MG63 (cell line): Measurements from ENCODE around the gene ZNF215. TPM values are rescaled to one million over a fixed set of nuclear protein-coding genes. Genes with fewer than 3 reads are reported as not detected.

Experiments
- DNase-seq: peaks from one replicate; pipeline ENCODE4 v3.0.0-alpha.2; 2020
- H3K27me3 ChIP-seq: fragments of 250-450 bp; sonication (Bioruptor Pico); 2 replicates; pipeline ENCODE4 v1.5.1; 2020; ENCODE audit warnings: mild to moderate bottlenecking, moderate library complexity
- H3K36me3 ChIP-seq: fragments of 250-450 bp; sonication (Bioruptor Pico); 2 replicates; pipeline ENCODE4 v1.5.1; 2020; ENCODE audit warnings: mild to moderate bottlenecking, moderate library complexity
- H3K4me3 ChIP-seq: fragments of 250-450 bp; sonication (Bioruptor Pico); 2 replicates; pipeline ENCODE4 v1.5.1; 2020; ENCODE audit warnings: mild to moderate bottlenecking, moderate library complexity
- H3K9me3 ChIP-seq: fragments of 250-450 bp; sonication (Bioruptor Pico); 2 replicates; pipeline ENCODE4 v1.5.1; 2020; ENCODE audit warnings: mild to moderate bottlenecking, moderate library complexity
- total RNA-seq: library from RNA; depleted of rRNA; stranded (reverse); fragments of >200 nt; shearing (Covaris generic); gene quantifications from 2 replicates; pipeline ENCODE4 v1.2.3, GENCODE V29; 2014; ENCODE audit warnings: low replicate concordance; rRNA removed

Gene ZNF215
- total RNA-seq, 1 experiment from 2014 or later: 6.2 TPM

DNA sequence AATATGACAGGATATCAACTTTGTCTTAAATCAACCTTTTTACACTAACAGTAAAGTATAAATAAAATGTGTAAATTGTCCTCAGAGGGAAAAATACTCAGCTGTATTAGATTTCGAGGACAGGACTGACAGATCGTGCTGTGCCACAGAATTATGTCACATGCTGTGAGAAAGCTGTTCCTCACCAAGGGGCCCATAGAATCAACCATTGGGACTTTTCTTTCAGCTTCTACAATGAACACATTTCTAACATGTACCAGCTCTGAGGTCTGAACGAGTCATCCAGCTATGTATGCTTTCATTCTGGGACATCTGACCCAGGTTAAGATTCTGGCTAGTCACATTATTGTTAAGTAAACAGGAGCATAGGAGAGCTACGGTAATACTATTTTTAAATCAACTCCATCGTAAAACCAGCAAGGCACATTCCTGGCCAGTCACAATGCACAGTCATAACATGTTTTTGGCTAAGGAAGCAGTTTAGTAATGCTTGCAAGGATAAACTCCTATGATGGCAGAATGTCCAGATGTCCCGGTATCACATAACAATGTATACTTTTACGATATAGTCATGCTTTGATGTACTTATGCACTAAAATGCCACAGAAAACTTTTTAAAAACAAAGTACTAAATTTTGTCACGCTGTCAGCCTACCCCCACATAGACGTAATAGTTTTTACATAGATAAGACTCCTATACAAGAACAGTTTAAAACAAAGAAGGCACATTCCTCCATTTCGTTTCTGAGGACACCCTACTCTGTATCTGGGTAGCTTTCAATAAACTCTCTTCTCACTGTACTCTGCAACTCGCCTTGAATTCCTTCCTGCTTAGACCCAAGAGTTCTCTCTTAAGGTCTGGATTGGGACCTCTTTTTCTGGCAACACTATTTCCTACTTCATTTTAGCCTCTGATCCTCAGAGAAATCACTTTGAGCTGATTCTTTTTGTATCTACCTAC, 66.5 kb downstream of the ZNF215 start:
- DNase-seq: peak; percentile 69
- Histone ChIP-seq H3K36me3 (no peaks in the 10 kb centered on the region), H3K9me3 (no peaks in the 10 kb centered on the region), H3K4me3 (no peak overlapping the region; the same call in 1 of the 2 replicates), H3K27me3 (no peaks in the 10 kb centered on the region)

DNA sequence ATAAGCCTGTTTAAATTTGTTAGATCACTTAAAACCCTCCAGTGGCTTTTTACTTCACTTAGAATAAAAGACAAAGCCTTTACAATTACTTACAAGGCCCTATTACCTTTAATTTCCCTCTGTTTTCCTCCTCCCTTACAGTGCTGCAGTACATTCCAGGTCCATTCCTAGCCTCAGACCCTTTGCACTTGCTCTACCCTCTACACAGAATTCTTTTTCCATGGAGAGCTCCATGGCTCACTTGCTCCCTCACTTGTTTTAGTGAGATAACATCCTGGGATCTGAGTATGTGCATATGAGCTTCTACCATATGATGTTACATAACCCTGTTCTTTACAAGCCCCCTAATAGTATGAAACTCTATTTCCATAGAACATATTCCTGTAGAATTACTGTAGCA, 69.5 kb downstream of the ZNF215 start:
- no peaks in the 10 kb centered on the region for H3K27me3 ChIP-seq
- DNase-seq: no peak
- no peaks in the 10 kb centered on the region for H3K9me3 ChIP-seq
- H3K4me3 ChIP-seq: no peak overlapping the region
- no peaks in the 10 kb centered on the region for H3K36me3 ChIP-seq

DNA sequence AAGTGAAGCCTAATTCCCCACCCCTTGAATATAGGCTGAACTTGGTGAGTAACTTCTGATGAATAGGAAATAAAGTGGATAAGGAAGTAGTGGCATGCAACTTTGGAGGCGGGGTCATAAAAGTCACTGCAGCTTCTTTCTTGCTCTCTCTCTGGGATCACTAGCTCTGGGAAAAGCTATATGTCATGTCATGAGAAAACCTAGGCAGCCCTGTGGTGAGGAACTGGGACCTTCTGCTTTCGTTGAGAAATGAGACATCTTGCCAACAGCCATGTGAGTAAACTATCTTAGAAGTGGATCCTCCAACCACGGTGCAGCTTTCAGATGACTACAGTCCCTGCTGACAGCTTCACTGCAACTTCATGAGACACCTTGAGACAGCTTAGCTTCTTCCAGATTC, 78.3 kb downstream of the ZNF215 start:
- Histone ChIP-seq H3K4me3 (no peak overlapping the region), H3K9me3 (no peaks in the 10 kb centered on the region), H3K36me3 (no peaks in the 10 kb centered on the region), H3K27me3 (no peaks in the 10 kb centered on the region)
- DNase-seq: peak; percentile 47

Other genes starting within 250 kb of the ZNF215 start
- 77.2 and 1,705 TPM in 2 replicates for gene MRPL17, start 243.1 kb upstream of the ZNF215 start, total RNA-seq
- gene OR2AG2, start 154.4 kb upstream of the ZNF215 start, total RNA-seq: 0.33 TPM in 1 of 2 replicates, not detected in the other
- gene OR2AG1, start 143.4 kb upstream of the ZNF215 start, total RNA-seq: not detected in 2 replicates
- gene OR6A2, start 126.7 kb upstream of the ZNF215 start, total RNA-seq: not detected in 2 replicates
- not detected in 2 replicates for gene OR10A5, start 80.7 kb upstream of the ZNF215 start, total RNA-seq
- not detected in 2 replicates for gene OR10A2, start 63.4 kb upstream of the ZNF215 start, total RNA-seq
- gene OR10A4, start 49.8 kb upstream of the ZNF215 start, total RNA-seq: not detected in 2 replicates
- not detected in 2 replicates for gene OR2D2, start 33.9 kb upstream of the ZNF215 start, total RNA-seq
- gene OR2D3, start 5.4 kb upstream of the ZNF215 start, total RNA-seq: not detected in 2 replicates
- gene ZNF214, start 93.9 kb downstream of the ZNF215 start, total RNA-seq: 1.1 and 2.2 TPM in 2 replicates
- gene NLRP14, start 94.1 kb downstream of the ZNF215 start, total RNA-seq: 0.12 TPM in 1 of 2 replicates, not detected in the other
- not detected in 2 replicates for gene RBMXL2, start 162.6 kb downstream of the ZNF215 start, total RNA-seq